B cell (primary cell): ENCODE results near the gene STAP1. TPM values are rescaled to one million over a fixed set of nuclear protein-coding genes. Genes with fewer than 3 reads are reported as not detected.

Experiments used
- ATAC-seq: fragments of 200-7000 bp; cut with Tn5 transposase; one replicate; pipeline ENCODE4 v1.10.0; 2021; ENCODE audit warnings: low read depth, mild to moderate bottlenecking, moderate number of reproducible peaks, moderate library complexity
- CTCF ChIA-PET: fragments of 350-600 bp; sonication (Branson Sonifier 250); formaldehyde crosslinking; loops from one replicate; lab custom pipeline; 2021; ENCODE audit warnings: antibody characterized with exemption, inconsistent platforms; lab: Charles Lee
- POLR2A ChIA-PET: fragments of 350-600 bp; sonication (Branson Sonifier 250); formaldehyde crosslinking; loops from one replicate; lab custom pipeline; 2021; ENCODE audit warnings: antibody characterized with exemption; lab: Charles Lee
- DNase-seq: peaks from one replicate; pipeline ENCODE4 v3.0.0; 2013
- H2AFZ ChIP-seq: 2 replicates; pipeline ENCODE4 v1.6.1; 2012; ENCODE audit warnings: mild to moderate bottlenecking, low read depth, low read length; ENCODE audit not compliant: insufficient read depth, poor library complexity, severe bottlenecking
- H3K27ac ChIP-seq, 2 donors: 1 replicate in 1 of 2; 2 replicates in 1 of 2; pipeline ENCODE4 v1.5.1; 2012 to 2013; ENCODE audit warnings: low read length in 2 of 2, mild to moderate bottlenecking in 2 of 2, moderate library complexity in 1 of 2
- H3K27me3 ChIP-seq, 4 experiments: fragments of 200-600 bp in 1 of 4; sonication (generic) in 1 of 4; replicated peaks in 1 of 4; 1 replicate in 2 of 4; 2 replicates in 2 of 4; pipeline versions ENCODE4 v1.6.1 to v1.7.0; 2013 to 2016; ENCODE audit warnings: low read length in 3 of 4, mild to moderate bottlenecking in 2 of 4, mixed read lengths in 1 of 4, moderate library complexity in 1 of 4; ENCODE audit not compliant: insufficient read depth in 4 of 4, control insufficient read depth in 3 of 4; ENCODE audit errors: control extremely low read depth in 1 of 4
- H3K36me3 ChIP-seq, 2 experiments: replicated peaks in 1 of 2; 1 replicate in 1 of 2; 2 replicates in 1 of 2; pipeline versions ENCODE4 v1.6.1 to v1.7.1; 2013; ENCODE audit warnings: low read length in 1 of 2; ENCODE audit not compliant: insufficient read depth in 2 of 2, control insufficient read depth in 1 of 2; ENCODE audit errors: control extremely low read depth in 1 of 2, extremely low read depth in 1 of 2
- H3K4me1 ChIP-seq, 2 donors: fragments of 200-600 bp in 1 of 2; sonication (generic) in 1 of 2; 1 replicate in 1 of 2; 2 replicates in 1 of 2; pipeline versions ENCODE4 v1.5.1 to v1.6.1; 2013 to 2017; ENCODE audit warnings: low read length in 2 of 2; ENCODE audit not compliant: control insufficient read depth in 2 of 2, insufficient read depth in 2 of 2
- H3K4me2 ChIP-seq: replicated peaks from 2 replicates; pipeline ENCODE3; 2012; ENCODE audit warnings: mild to moderate bottlenecking, low read depth, low read length; ENCODE audit not compliant: poor library complexity, severe bottlenecking
- H3K4me3 ChIP-seq, 5 experiments: fragments of 200-600 bp in 1 of 5; sonication (generic) in 1 of 5; 1 replicate in 3 of 5; 2 replicates in 2 of 5; pipeline versions ENCODE4 v1.5.1 to v1.7.0; 2011 to 2016; ENCODE audit warnings: low read length in 4 of 5, mild to moderate bottlenecking in 4 of 5, low read depth in 2 of 5, control low read depth in 1 of 5, moderate library complexity in 1 of 5; ENCODE audit not compliant: insufficient read depth in 1 of 5; ENCODE audit errors: control extremely low read depth in 1 of 5, extremely low read depth in 1 of 5
- H3K79me2 ChIP-seq: fragments of 200-600 bp; sonication (generic); one replicate; pipeline ENCODE4 v1.6.0; 2016; ENCODE audit warnings: low read length; ENCODE audit not compliant: control insufficient read depth, insufficient read depth
- H3K9ac ChIP-seq: fragments of 200-600 bp; sonication (generic); 2 replicates; pipeline ENCODE4 v1.6.1; 2017; ENCODE audit warnings: mild to moderate bottlenecking, low read length, moderate library complexity
- H3K9me3 ChIP-seq, 3 donors: one replicate each; pipeline versions ENCODE4 v1.6.1 to v1.7.1; 2013; ENCODE audit warnings: low read length in 2 of 3; ENCODE audit not compliant: control insufficient read depth in 2 of 3, insufficient read depth in 1 of 3; ENCODE audit errors: control extremely low read depth in 1 of 3
- H4K20me1 ChIP-seq: 2 replicates; pipeline ENCODE4 v1.6.0; 2012; ENCODE audit warnings: mild to moderate bottlenecking, low read length; ENCODE audit not compliant: insufficient read depth, control insufficient read depth, poor library complexity, severe bottlenecking
- H3K27ac Mint-ChIP-seq: one replicate; pipeline ENCODE4 v1.8.0; 2021; ENCODE audit warnings: mixed read lengths
- H3K27me3 Mint-ChIP-seq: one replicate; pipeline ENCODE4 v1.8.0; 2021; ENCODE audit warnings: mixed read lengths
- H3K4me1 Mint-ChIP-seq: one replicate; pipeline ENCODE4 v1.8.0; 2021; ENCODE audit warnings: mixed read lengths
- H3K4me3 Mint-ChIP-seq: one replicate; pipeline ENCODE4 v1.8.0; 2021; ENCODE audit warnings: mixed read lengths
- H3K9me3 Mint-ChIP-seq: one replicate; pipeline ENCODE4 v1.8.0; 2022; ENCODE audit warnings: mixed read lengths; ENCODE audit not compliant: insufficient read depth
- EZH2 ChIP-seq: IDR thresholded peaks from 2 replicates; pipeline ENCODE4 v1.6.1; 2012; ENCODE audit warnings: borderline replicate concordance, low read depth, mild to moderate bottlenecking, moderate library complexity, low read length; ENCODE audit not compliant: insufficient read depth, poor library complexity, severe bottlenecking
- WGBS: methylation state at CpG from one replicate; pipeline ENCODE4 v1.1.5; 2013; ENCODE audit warnings: missing lambda C conversion rate; ENCODE audit not compliant: insufficient coverage; 5-methylcytosine and 5-hydroxymethylcytosine counted together
- intact Hi-C: fragments of 100-400 bp; cut with micrococcal nuclease; formaldehyde crosslinking; loops from one replicate; pipeline ENCODE4 v1.10.0; 2022
- polyA plus RNA-seq: library from polyadenylated mRNA; depleted of rRNA; stranded (reverse); fragments of >200 nt; gene quantifications from 2 replicates; pipeline ENCODE4 v1.2.3, GENCODE V29; 2012
- total RNA-seq, 2 donors: library from RNA; stranded (reverse); fragments of 120-200 nt in 1 of 2; gene quantifications; 1 replicate in 1 of 2; 2 replicates in 1 of 2; pipeline versions ENCODE4 v1.2.3 to v1.2.4, GENCODE V29; 2013 to 2022
- TF ChIP-seq, protein P1 (sequence below): fragments of 200-600 bp; IDR thresholded peaks from one replicate; pipeline ENCODE4 v1.8.0; 2022; ENCODE audit warnings: antibody characterized with exemption, mild to moderate bottlenecking

The STAP1 gene
- total and polyA plus RNA-seq, 2 donors (not counting 1 experiment from before 2014, with no cell fraction given), result 52.6 to 63.0 TPM

DNA sequence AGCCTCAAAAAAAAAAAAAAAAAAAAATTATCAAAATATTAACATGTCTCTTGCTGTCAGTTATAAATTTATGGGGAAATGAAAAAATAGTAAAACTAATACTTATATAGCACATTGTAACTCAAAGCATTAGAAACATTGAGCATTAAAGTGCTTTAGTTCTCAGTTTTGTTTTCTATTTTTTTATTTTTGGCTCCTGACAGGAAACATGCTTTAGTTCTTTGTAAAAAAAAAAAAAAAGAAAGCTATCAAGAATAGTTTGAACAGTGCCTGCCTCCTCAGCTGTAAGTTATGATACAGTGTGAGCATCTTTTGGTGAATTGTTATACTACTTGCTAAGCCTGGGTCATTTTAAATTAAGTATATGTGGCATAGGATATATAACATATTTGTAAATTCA, 8.1 kb upstream of the STAP1 start:
- H3K4me1 Mint-ChIP-seq, result peaks cover 40% of the 10 kb centered on the region
- ChIA-PET POLR2A (interaction anchor here (0.7 to 2.0 kb wide), 11 partner anchors 13 to 151 kb away, joined by 3 to 7 read pairs (median 4); partner anchors contain the start of gene UBA6), CTCF (interaction anchor here (0.7 to 2.5 kb wide), 24 partner anchors 9 to 360 kb away, joined by 3 to 21 read pairs (median 6); partner anchors contain the start of genes STAP1 and UBA6)
- Histone ChIP-seq H3K27ac (peak overlapping the region; percentile 70 to 79), H3K79me2 (peaks cover 43% of the 10 kb centered on the region), H3K4me2 (peak overlapping the region; percentile 65), H3K9me3 (no peaks in the 10 kb centered on the region), H4K20me1 (no peaks in the 10 kb centered on the region), H3K9ac (peak overlapping the region; percentile 50), H2AFZ (peak overlapping the region; percentile 53), H3K36me3 (no peaks in the 10 kb centered on the region), H3K4me1 (peaks cover 27 to 40% of the 10 kb centered on the region in 2 donors), H3K27me3 (no peaks in the 10 kb centered on the region), H3K4me3 (peak overlapping the region in 4 of 5 experiments; percentile 32 to 69 (median 48))
- H3K4me3 Mint-ChIP-seq, result peak overlapping the region; percentile 80
- no peaks in the 10 kb centered on the region for H3K27me3 Mint-ChIP-seq
- H3K9me3 Mint-ChIP-seq, result no peaks in the 10 kb centered on the region
- intact Hi-C loops, result loop anchor here (1.0 kb wide), 1 partner anchor 8 kb away; the partner anchor contains the start of gene STAP1
- DNase-seq, result peak; percentile 56
- peak; percentile 52 for ATAC-seq
- H3K27ac Mint-ChIP-seq, result peak overlapping the region; percentile 88
- TF ChIP-seq EZH2, result no peak
- TF ChIP-seq, protein P1, sequence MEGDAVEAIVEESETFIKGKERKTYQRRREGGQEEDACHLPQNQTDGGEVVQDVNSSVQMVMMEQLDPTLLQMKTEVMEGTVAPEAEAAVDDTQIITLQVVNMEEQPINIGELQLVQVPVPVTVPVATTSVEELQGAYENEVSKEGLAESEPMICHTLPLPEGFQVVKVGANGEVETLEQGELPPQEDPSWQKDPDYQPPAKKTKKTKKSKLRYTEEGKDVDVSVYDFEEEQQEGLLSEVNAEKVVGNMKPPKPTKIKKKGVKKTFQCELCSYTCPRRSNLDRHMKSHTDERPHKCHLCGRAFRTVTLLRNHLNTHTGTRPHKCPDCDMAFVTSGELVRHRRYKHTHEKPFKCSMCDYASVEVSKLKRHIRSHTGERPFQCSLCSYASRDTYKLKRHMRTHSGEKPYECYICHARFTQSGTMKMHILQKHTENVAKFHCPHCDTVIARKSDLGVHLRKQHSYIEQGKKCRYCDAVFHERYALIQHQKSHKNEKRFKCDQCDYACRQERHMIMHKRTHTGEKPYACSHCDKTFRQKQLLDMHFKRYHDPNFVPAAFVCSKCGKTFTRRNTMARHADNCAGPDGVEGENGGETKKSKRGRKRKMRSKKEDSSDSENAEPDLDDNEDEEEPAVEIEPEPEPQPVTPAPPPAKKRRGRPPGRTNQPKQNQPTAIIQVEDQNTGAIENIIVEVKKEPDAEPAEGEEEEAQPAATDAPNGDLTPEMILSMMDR, result no peak

GRCh38 chr4:67550857-67551256, 7.7 kb upstream of the STAP1 start:
- Histone ChIP-seq H3K9me3 (no peaks in the 10 kb centered on the region), H4K20me1 (no peaks in the 10 kb centered on the region), H2AFZ (peak overlapping the region; percentile 53), H3K36me3 (no peaks in the 10 kb centered on the region), H3K4me2 (peak overlapping the region; percentile 65), H3K27me3 (no peaks in the 10 kb centered on the region), H3K79me2 (peaks cover 42% of the 10 kb centered on the region), H3K9ac (peak overlapping the region; percentile 50), H3K27ac (peak overlapping the region; percentile 70 to 79), H3K4me3 (peak overlapping the region in 2 of 5 experiments; percentile 44 to 69), H3K4me1 (peaks cover 29 to 44% of the 10 kb centered on the region in 2 donors)
- intact Hi-C loops, result loop anchor here (1.0 kb wide), 1 partner anchor 7 kb away; the partner anchor contains the start of gene STAP1
- ChIA-PET POLR2A (interaction anchor here (0.7 to 2.0 kb wide), 8 partner anchors 13 to 150 kb away, joined by 3 to 7 read pairs (median 5); partner anchors contain the start of gene UBA6), CTCF (interaction anchor here (0.7 to 2.5 kb wide), 17 partner anchors 10 to 359 kb away, joined by 3 to 21 read pairs (median 5); partner anchors contain the start of gene UBA6)
- ATAC-seq (no peak), DNase-seq (no peak)
- Mint-ChIP-seq H3K4me1 (peaks cover 40% of the 10 kb centered on the region), H3K9me3 (no peaks in the 10 kb centered on the region), H3K4me3 (peak overlapping the region; percentile 80), H3K27me3 (no peaks in the 10 kb centered on the region), H3K27ac (peak overlapping the region; percentile 88)
- no CpG with 5 or more reads among the region's 3 CpGs for WGBS
- TF ChIP-seq, protein P1, result no peak
- TF ChIP-seq EZH2, result no peak
